OCI-LY7 (cell line): ENCODE data around the gene ELP6.
"Not testable (repeated sequence)": the region's sequence is repeated elsewhere in the genome, so short reads cannot be mapped to it uniquely, and the experiment has no call there.

Experiments used
- EZH2phosphoT487 ChIP-seq: fragments of 200-600 bp; sonication (generic); IDR thresholded peaks from 2 replicates; pipeline ENCODE4 v1.6.1; 2018; ENCODE audit warnings: low read depth, borderline replicate concordance, mild to moderate bottlenecking, mixed run types, antibody characterized with exemption, low read length, moderate library complexity, mixed read lengths
- TF ChIP-seq, protein P1 (sequence below): fragments of 200-600 bp; sonication (generic); conservative IDR thresholded peaks from 2 replicates; pipeline ENCODE4 v1.5.1; 2014; ENCODE audit warnings: mild to moderate bottlenecking, antibody characterized with exemption, low read length, moderate library complexity, mixed read lengths

DNA sequence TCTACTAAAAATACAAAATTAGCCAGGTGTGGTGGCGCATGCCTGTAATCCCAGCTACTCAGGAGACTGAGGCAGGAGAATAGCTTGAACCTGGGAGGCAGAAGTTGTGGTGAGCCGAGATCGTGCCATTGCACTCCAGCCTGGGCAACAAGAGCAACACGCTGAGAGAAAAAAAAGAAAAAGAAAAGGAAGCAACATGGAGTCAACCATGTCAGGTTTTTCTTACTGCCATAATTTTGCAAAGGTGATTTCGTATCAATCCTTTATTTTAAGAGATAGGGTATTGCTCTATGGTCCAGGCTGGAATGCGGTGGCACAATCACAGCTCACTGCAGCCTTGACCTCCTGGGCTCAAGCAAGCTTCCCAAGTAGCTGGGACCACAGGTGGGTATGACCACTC is 33.2 kb downstream of the ELP6 start:
- TF ChIP-seq, protein P1, sequence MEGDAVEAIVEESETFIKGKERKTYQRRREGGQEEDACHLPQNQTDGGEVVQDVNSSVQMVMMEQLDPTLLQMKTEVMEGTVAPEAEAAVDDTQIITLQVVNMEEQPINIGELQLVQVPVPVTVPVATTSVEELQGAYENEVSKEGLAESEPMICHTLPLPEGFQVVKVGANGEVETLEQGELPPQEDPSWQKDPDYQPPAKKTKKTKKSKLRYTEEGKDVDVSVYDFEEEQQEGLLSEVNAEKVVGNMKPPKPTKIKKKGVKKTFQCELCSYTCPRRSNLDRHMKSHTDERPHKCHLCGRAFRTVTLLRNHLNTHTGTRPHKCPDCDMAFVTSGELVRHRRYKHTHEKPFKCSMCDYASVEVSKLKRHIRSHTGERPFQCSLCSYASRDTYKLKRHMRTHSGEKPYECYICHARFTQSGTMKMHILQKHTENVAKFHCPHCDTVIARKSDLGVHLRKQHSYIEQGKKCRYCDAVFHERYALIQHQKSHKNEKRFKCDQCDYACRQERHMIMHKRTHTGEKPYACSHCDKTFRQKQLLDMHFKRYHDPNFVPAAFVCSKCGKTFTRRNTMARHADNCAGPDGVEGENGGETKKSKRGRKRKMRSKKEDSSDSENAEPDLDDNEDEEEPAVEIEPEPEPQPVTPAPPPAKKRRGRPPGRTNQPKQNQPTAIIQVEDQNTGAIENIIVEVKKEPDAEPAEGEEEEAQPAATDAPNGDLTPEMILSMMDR: not testable (repeated sequence)
- not testable (repeated sequence) for TF ChIP-seq EZH2phosphoT487
